ENCODE measurements around the gene CXCL12.

The CXCL12 gene

DNA sequence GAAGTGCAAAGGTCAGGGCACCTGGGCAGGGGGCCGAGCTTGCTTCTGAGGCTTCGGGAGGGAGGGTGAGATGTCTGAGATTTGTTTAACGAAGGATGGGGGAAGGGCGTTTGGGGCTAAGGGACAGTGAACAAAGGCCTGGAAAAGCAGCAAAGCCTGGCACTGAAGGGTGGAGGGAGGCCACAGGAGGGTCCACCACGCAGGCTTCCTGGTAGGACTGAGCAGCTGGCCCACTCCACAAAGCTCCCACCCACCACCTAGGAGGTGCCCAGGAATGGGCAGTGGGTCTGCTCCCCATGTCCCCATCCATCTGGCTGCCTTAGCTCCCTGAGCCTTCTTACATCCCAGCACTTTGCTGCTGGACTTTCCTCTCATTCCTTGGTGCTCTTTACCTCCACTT, 39.4 kb upstream of the CXCL12 start:
- H3K9ac ChIP-seq (ENCODE audit: low read depth, low read length): no peak overlapping the region
- H3K27me3 ChIP-seq (ENCODE audit: insufficient read depth, low read length, poor library complexity): no peaks in the 10 kb centered on the region
- H3K27ac ChIP-seq (ENCODE audit: low read length): no peak overlapping the region
- H3K4me3 ChIP-seq (ENCODE audit: low read depth in 1 of 2, low read length in 2 of 2): no peak overlapping the region
- H3K9me3 ChIP-seq (ENCODE audit: insufficient read depth, low read length, severe bottlenecking): no peaks in the 10 kb centered on the region
- no peak overlapping the region for H2AFZ ChIP-seq (ENCODE audit: low read depth, low read length)
- no peak for ATAC-seq (ENCODE audit: insufficient read depth, low read depth)
- no peaks in the 10 kb centered on the region for H3K36me3 ChIP-seq (ENCODE audit: insufficient read depth, low read length)
- no peaks in the 10 kb centered on the region for H4K20me1 ChIP-seq (ENCODE audit: insufficient read depth, low read length)
- DNase-seq: no peak
- H3K4me1 ChIP-seq (ENCODE audit: insufficient read depth, low read length): no peaks in the 10 kb centered on the region
- H3K79me2 ChIP-seq (ENCODE audit: insufficient read depth, low read length): no peaks in the 10 kb centered on the region
- H3K4me2 ChIP-seq (ENCODE audit: insufficient read depth, low read length): no peak overlapping the region
- TF ChIP-seq CTCF (IDR thresholded peaks at IDR 0.05; ENCODE audit: borderline replicate concordance, extremely low read depth, low read length, poor library complexity, severe bottlenecking) (no peak), EZH2 (IDR thresholded peaks at IDR 0.05; ENCODE audit: borderline replicate concordance, low read depth, low read length, severe bottlenecking) (no peak)

DNA sequence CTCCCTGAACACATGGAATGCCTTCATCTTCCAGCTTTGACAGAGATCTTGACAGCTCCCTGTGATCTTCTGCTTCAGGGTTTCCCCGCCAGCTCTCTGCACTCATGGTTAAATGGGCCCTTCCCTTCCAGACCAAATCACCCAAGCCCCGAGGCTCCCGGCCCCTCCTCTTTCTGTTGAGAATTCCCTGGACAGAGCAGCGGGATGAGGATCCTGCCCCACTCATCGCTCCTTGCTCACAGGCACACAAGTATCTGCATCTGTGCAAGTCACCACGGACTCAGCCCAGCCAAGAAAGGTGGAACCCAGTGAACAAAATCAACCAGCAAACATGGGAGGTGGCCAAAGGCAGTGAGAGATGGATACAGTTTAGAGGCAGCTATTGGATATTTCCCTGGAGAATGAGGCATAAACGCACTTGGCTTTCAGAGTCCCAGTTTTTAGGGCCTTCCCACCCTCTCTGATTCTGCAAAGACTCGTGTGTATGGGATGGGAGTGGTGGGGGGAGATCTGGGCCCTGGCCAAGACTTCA, 37.7 kb upstream of the CXCL12 start:
- Histone ChIP-seq H3K9ac (ENCODE audit: low read depth, low read length) (no peak overlapping the region), H3K4me3 (ENCODE audit: low read depth in 1 of 2, low read length in 2 of 2) (no peak overlapping the region), H2AFZ (ENCODE audit: low read depth, low read length) (no peak overlapping the region), H3K9me3 (ENCODE audit: insufficient read depth, low read length, severe bottlenecking) (no peaks in the 10 kb centered on the region), H3K27me3 (ENCODE audit: insufficient read depth, low read length, poor library complexity) (no peaks in the 10 kb centered on the region), H3K36me3 (ENCODE audit: insufficient read depth, low read length) (no peaks in the 10 kb centered on the region), H3K79me2 (ENCODE audit: insufficient read depth, low read length) (no peaks in the 10 kb centered on the region), H4K20me1 (ENCODE audit: insufficient read depth, low read length) (no peaks in the 10 kb centered on the region), H3K27ac (ENCODE audit: low read length) (no peak overlapping the region), H3K4me2 (ENCODE audit: insufficient read depth, low read length) (no peak overlapping the region), H3K4me1 (ENCODE audit: insufficient read depth, low read length) (no peaks in the 10 kb centered on the region)
- no peak for DNase-seq
- TF ChIP-seq EZH2 (IDR thresholded peaks at IDR 0.05; ENCODE audit: borderline replicate concordance, low read depth, low read length, severe bottlenecking) (no peak), CTCF (IDR thresholded peaks at IDR 0.05; ENCODE audit: borderline replicate concordance, extremely low read depth, low read length, poor library complexity, severe bottlenecking) (no peak)
- ATAC-seq (ENCODE audit: insufficient read depth, low read depth): no peak

DNA sequence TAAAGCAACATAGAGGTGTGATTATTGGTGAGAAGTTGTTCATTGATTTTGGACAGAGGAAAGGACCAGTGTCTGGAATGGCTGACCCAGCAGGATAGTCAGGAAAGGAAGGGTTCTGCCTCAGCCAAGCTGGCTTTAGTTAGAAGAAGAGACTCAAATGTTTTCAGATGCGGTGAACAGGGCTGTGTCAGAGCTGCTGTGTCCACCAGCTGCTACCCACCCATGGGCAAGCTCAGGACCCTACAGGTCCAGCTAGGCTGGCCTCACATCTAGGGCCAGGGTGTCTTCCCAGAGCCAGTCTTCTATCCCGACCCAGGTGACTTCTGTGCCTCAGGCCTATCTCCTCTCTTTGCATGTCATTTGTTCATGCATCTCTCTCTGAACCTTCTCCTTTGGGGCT, 37.3 kb upstream of the CXCL12 start:
- Histone ChIP-seq H2AFZ (ENCODE audit: low read depth, low read length) (no peak overlapping the region), H3K79me2 (ENCODE audit: insufficient read depth, low read length) (no peaks in the 10 kb centered on the region), H3K9ac (ENCODE audit: low read depth, low read length) (no peak overlapping the region), H3K4me2 (ENCODE audit: insufficient read depth, low read length) (no peak overlapping the region), H3K4me3 (ENCODE audit: low read depth in 1 of 2, low read length in 2 of 2) (no peak overlapping the region), H3K4me1 (ENCODE audit: insufficient read depth, low read length) (no peaks in the 10 kb centered on the region), H3K27me3 (ENCODE audit: insufficient read depth, low read length, poor library complexity) (no peaks in the 10 kb centered on the region), H3K36me3 (ENCODE audit: insufficient read depth, low read length) (no peaks in the 10 kb centered on the region), H4K20me1 (ENCODE audit: insufficient read depth, low read length) (no peaks in the 10 kb centered on the region), H3K27ac (ENCODE audit: low read length) (no peak overlapping the region), H3K9me3 (ENCODE audit: insufficient read depth, low read length, severe bottlenecking) (no peaks in the 10 kb centered on the region)
- DNase-seq: no peak
- no peak for ATAC-seq (ENCODE audit: insufficient read depth, low read depth)
- TF ChIP-seq CTCF (IDR thresholded peaks at IDR 0.05; ENCODE audit: borderline replicate concordance, extremely low read depth, low read length, poor library complexity, severe bottlenecking) (no peak), EZH2 (IDR thresholded peaks at IDR 0.05; ENCODE audit: borderline replicate concordance, low read depth, low read length, severe bottlenecking) (no peak)

Data from DND-41 (cell line).